AG04450 (cell line): ENCODE data around the gene SIAH3. TPM values are rescaled to one million over a fixed set of nuclear protein-coding genes. Genes with fewer than 3 reads are reported as not detected.

Experiments
- CTCF ChIA-PET: fragments of 300-600, 350-600 bp; formaldehyde crosslinking; extraction: SDS; loops from one replicate; lab custom pipeline; 2022; ENCODE audit warnings: antibody characterized with exemption, inconsistent platforms; lab: Charles Lee
- POLR2A ChIA-PET: fragments of 350-600 bp; formaldehyde crosslinking; extraction: SDS; loops from one replicate; lab custom pipeline; 2021; ENCODE audit warnings: antibody characterized with exemption, inconsistent platforms; lab: Yijun Ruan, JAX
- DNase-seq: peaks from one replicate; pipeline ENCODE4 v3.0.0-alpha.2; 2011; ENCODE audit warnings: low read depth, low spot score
- H3K27ac ChIP-seq: one replicate; pipeline ENCODE4 v1.5.1; 2012; ENCODE audit warnings: low read depth, low read length, control low read depth
- H3K27me3 ChIP-seq: one replicate; pipeline ENCODE4 v1.6.0; 2012; ENCODE audit warnings: low read length; ENCODE audit not compliant: control insufficient read depth, insufficient read depth
- H3K4me3 ChIP-seq: 2 replicates; pipeline ENCODE4 v1.5.1; 2011; ENCODE audit warnings: mild to moderate bottlenecking, low read depth, low read length, control low read depth
- H3K9me3 ChIP-seq: 2 replicates; pipeline ENCODE4 v1.5.1; 2012; ENCODE audit warnings: low read length; ENCODE audit not compliant: control insufficient read depth, insufficient read depth
- CTCF ChIP-seq: IDR thresholded peaks from 2 replicates; pipeline ENCODE4 v1.5.1; 2011; ENCODE audit warnings: low read depth, low read length, control low read depth, inconsistent platforms
- polyA plus RNA-seq: library from polyadenylated mRNA; depleted of rRNA; stranded (reverse); fragments of >200 nt; gene quantifications from 2 replicates; pipeline ENCODE4 v1.2.3, GENCODE V29; 2011

SIAH3 gene
- polyA plus RNA-seq, 1 experiment = not detected

DNA sequence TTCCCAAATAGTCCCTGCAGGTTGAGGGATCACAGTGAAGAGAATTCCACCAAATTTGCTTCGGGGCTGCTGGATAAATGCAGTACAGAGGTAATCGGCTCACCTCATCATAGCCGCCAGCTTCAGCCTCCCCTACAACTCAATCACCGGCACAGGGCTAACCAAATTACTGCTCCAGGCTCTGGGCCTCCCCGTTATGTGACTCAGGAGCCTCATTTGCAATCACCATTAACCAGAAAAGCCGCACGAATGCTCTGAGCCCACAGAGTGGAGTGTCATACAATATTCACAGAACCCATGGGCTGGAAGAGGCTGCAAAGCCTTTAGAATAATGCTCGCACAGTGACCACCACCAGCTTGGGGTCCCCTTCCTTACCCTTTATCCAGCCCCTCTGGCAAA, 4.9 kb downstream of the SIAH3 start:
- Histone ChIP-seq H3K27ac (no peak overlapping the region), H3K9me3 (no peaks in the 10 kb centered on the region), H3K4me3 (no peak overlapping the region), H3K27me3 (peaks cover 37% of the 10 kb centered on the region)
- CTCF ChIA-PET = no interaction called here
- no peak for DNase-seq
- TF ChIP-seq CTCF = no peak
- POLR2A ChIA-PET = no interaction called here

GRCh38 chr13:45838171-45838745, 13.3 kb downstream of the SIAH3 start:
- Histone ChIP-seq H3K4me3 (no peak overlapping the region), H3K27ac (no peak overlapping the region), H3K9me3 (no peaks in the 10 kb centered on the region), H3K27me3 (peaks cover 7% of the 10 kb centered on the region)
- ChIA-PET POLR2A (no interaction called here), CTCF (no interaction called here)
- TF ChIP-seq CTCF = no peak
- no peak for DNase-seq

- POLR2A ChIA-PET = no interaction called here
- Histone ChIP-seq H3K9me3 (no peaks in the 10 kb centered on the region), H3K4me3 (no peak overlapping the region), H3K27me3 (peaks cover 5% of the 10 kb centered on the region), H3K27ac (no peak overlapping the region)
- no peak for TF ChIP-seq CTCF
- no peak for DNase-seq
- CTCF ChIA-PET = no interaction called here
These were observed 14.4 kb downstream of the SIAH3 start for GRCh38 chr13:45837111-45837510.

GRCh38 chr13:45834411-45834994, 17.1 kb downstream of the SIAH3 start:
- Histone ChIP-seq H3K9me3 (no peaks in the 10 kb centered on the region), H3K4me3 (no peak overlapping the region), H3K27me3 (peaks cover 2% of the 10 kb centered on the region), H3K27ac (no peak overlapping the region)
- ChIA-PET POLR2A (no interaction called here), CTCF (no interaction called here)
- no peak for DNase-seq
- no peak for TF ChIP-seq CTCF

GRCh38 chr13:45833663-45834375, 17.7 kb downstream of the SIAH3 start:
- POLR2A ChIA-PET = no interaction called here
- Histone ChIP-seq H3K4me3 (no peak overlapping the region), H3K9me3 (no peaks in the 10 kb centered on the region), H3K27ac (no peak overlapping the region), H3K27me3 (peaks cover 2% of the 10 kb centered on the region)
- no peak for TF ChIP-seq CTCF
- DNase-seq = no peak
- CTCF ChIA-PET = no interaction called here
